Spleen (tissue), 7 donors: Measurements from ENCODE around the gene AP4B1.

Source experiments
- POLR2A ChIP-seq, 3 donors: fragments of 450-650 bp; IDR thresholded peaks; one replicate each; pipeline ENCODE4 v1.5.1; 2017; ENCODE audit warnings: antibody characterized with exemption in 3 of 3, mild to moderate bottlenecking in 1 of 3
- TF ChIP-seq, protein P1 (sequence below), 11 experiments: fragments of 200-600 bp in 7 of 11; fragments of 450-650 bp in 4 of 11; sonication (generic) in 4 of 11; IDR thresholded peaks in 8 of 11; conservative IDR thresholded peaks in 3 of 11; 1 replicate in 7 of 11; 2 replicates in 4 of 11; pipeline versions ENCODE4 v1.4.0 to v1.8.0; 2016 to 2021; ENCODE audit warnings: antibody characterized with exemption in 11 of 11, inconsistent platforms in 4 of 11, mild to moderate bottlenecking in 1 of 11
- donor health status: DM: no; HTN: no; CAD: no; lungs with moderate emphysema.
- donor health status: DM: no; HTN: no; CAD: no.
- donor health status: DM: no; HTN: no; CAD: no.

- TF ChIP-seq, protein P1, sequence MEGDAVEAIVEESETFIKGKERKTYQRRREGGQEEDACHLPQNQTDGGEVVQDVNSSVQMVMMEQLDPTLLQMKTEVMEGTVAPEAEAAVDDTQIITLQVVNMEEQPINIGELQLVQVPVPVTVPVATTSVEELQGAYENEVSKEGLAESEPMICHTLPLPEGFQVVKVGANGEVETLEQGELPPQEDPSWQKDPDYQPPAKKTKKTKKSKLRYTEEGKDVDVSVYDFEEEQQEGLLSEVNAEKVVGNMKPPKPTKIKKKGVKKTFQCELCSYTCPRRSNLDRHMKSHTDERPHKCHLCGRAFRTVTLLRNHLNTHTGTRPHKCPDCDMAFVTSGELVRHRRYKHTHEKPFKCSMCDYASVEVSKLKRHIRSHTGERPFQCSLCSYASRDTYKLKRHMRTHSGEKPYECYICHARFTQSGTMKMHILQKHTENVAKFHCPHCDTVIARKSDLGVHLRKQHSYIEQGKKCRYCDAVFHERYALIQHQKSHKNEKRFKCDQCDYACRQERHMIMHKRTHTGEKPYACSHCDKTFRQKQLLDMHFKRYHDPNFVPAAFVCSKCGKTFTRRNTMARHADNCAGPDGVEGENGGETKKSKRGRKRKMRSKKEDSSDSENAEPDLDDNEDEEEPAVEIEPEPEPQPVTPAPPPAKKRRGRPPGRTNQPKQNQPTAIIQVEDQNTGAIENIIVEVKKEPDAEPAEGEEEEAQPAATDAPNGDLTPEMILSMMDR (IDR thresholded peaks at IDR 0.05 in 8 of 11, conservative IDR thresholded peaks at IDR 0.05 in 3 of 11), result no peak
- TF ChIP-seq POLR2A (IDR thresholded peaks at IDR 0.05), result no peak
Observed at GRCh38 chr1:113856401-113856790, 48.2 kb downstream of the AP4B1 start.
